GM12892 (cell line): ENCODE measurements around the gene GOLGA7B.

Source experiments
- POLR2A ChIP-seq: IDR thresholded peaks from 2 replicates; pipeline ENCODE4 v1.6.1; 2011; ENCODE audit warnings: low read depth, low read length, control low read depth
- POLR2AphosphoS5 ChIP-seq: IDR thresholded peaks from 2 replicates; pipeline ENCODE4 v1.6.1; 2011; ENCODE audit warnings: low read depth, low read length, control low read depth

DNA sequence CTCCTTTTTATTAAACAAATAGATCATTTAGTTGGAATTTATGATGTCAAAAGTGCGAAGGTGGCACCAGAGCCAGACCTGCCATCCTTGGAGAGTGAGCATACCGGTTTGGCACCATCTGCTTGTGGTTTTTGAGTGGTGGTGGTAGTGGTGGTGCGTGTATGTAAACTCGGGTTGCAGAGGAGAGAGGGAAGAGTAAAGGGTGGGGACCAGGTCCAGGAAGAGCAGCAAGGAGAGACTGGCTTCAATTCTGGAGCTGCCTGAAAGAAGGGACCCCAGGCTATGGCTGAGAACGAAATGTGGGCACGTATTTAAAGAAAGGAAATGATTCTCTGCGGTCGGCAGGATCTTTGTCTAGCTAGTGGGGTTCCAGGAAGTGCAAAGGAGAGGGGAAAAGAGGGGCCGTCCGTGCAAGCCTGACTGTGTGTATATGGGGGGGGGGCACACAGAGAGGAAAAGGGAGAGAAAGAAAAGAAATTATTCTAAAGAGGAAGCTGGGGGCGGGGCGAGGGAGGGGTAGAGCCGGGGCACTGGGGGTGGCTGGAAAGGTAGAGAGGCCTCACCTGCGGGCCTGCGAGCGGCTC is 448 bp upstream of the GOLGA7B start:
- TF ChIP-seq POLR2AphosphoS5 (no peak), POLR2A (no peak)
